Kidney capillary endothelial cell (primary cell): Measurements from ENCODE around the gene TRMO.
A peak's percentile ranks its signal among the peaks of the same experiment; 100 is the strongest.

ENCODE experiments used
- DNase-seq: peaks from one replicate; pipeline ENCODE4 v3.0.0-alpha.2; 2018; ENCODE audit warnings: low spot score

The TRMO gene

DNA sequence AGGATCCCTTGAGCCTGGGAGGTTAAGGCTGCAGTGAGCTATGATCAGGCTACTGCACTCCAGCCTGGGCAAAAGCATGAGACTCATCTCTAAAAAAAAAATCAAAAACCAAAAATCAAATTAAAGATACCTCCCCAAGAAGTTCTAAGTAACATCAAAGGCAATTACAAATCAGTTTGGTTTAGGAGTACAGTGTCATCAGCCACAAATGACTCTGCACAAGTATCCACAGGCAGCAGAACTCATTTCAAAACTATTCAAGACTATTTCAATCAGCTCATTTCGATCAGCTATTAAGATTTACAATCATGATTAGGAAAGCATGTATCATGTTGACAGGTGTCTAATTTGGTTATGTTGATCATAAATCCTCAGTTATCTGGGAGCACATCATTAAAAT lies 19.1 kb downstream of the TRMO start:
- no peak for DNase-seq

GRCh38 chr9:97900738-97901565 lies 21.3 kb downstream of the TRMO start:
- DNase-seq: peak; percentile 30

- no peak for DNase-seq
These were observed 22.1 kb downstream of the TRMO start for GRCh38 chr9:97900103-97900737.

DNA sequence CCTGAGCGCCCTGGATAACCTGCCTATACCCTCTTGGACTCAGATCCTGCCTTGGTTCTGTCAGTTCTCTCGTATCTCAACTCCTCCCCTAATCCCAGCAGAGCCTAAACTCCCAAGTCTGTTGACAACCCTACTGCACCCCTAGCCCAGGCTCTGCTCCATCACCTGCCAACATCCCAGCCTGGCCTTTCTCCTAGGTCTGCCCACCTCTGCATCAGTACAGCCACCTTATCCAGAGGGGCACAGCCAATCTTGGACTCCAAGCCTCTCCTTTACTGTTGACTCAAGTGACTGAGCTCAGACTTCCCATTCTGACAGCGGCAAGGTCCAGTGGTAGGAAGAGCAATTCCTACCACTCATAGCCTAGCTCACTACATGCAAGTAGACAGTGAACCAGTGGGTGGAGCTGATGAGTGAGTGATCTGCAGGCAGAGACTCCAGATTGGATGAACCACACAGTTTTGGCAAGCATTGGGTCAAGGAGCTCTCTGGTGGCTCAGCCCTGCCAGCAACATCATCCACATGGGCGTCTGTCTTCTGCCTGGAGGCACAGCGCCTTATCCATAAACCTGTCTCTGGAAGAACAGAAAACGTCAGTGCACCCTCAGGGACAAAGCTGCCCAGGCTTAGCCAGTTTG lies 26.5 kb downstream of the TRMO start:
- no peak for DNase-seq

DNA sequence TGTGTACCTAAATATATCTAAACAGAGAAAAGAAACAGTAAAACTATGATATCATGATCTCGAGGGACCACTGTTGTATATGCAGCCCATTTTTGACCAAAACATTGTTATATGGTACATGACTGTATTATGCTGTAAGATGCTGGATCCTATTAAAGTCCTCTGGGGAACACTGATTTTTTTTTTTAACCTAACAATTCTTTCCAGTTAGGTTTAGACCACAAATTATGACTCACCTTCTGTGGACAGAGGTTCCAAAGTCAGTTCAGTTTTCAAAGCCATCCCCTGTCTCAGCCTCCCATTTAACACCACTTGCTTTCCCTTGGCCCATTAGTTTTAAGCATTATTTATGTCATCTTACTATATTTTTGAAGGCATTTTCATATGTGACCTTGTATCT lies 27.1 kb downstream of the TRMO start:
- no peak for DNase-seq

- no peak for DNase-seq
These were observed 29.9 kb downstream of the TRMO start for GRCh38 chr9:97892421-97892820.

- no peak for DNase-seq
These were observed 30.6 kb downstream of the TRMO start for GRCh38 chr9:97891736-97892135.

DNA sequence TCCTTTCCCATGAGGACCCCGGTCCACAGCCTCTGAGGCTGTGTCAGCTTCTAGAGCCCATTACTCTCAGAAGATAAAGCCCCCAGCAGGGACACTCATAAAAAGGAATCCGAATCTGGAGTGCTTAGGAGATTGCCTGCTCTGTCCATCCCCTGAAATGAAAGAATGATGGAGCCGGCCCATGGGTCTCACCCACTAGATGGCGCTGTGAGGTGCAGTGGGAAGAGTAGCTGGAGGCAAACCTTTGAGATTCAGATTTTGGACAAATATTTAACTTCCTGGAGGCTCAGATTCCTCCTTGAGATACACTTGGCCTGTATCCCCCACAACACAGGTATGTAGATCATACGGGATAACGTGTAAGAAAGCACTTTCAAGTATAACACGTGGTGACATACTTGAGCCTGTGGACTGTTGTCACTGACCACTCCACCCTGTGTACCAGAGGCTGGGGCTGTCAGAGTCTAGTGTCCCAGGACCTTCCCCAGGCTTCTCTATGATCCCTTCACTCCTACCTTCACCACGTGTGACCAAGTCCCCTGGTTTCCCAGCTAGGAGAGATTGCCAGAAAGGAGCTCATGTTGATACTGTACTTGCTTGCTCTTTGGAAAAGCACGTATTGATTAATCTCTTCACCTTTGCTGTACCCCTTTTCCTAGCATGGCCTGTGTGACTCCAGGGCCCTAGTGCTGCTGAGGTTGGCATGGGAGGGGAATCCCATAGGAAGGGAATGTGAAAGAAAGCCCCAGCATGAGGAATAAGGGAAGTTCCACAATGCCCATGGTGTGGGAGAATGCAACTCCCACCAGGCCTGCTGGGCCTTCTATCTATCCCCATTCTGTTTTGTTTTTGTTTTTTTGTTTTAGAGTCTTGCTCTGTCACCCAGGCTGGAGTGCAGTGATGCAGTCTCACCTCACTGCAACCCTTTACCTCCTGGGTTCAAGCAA lies 32.1 kb downstream of the TRMO start:
- peak; percentile 10 for DNase-seq

GRCh38 chr9:97880336-97880735 lies 42.0 kb downstream of the TRMO start:
- no peak for DNase-seq

DNA sequence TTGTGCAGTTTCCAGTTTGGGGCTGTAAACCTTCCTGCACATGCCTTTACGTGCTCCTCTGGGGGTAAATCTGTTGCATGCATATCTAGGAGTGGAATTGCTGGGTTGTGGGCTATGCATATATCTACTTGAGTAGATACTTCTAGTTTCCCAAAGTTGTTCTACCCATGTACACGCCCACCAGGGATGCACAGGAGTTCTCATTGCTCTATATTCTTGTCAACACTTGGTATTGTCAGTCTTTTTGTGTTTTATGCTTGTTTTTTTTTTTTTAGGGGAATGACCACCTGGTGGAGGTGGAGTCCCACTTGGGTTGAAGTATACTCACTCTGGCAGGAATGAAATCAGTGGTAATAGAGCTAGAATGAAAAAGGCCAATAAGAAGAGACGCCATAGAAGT lies 46.2 kb downstream of the TRMO start:
- no peak for DNase-seq

DNA sequence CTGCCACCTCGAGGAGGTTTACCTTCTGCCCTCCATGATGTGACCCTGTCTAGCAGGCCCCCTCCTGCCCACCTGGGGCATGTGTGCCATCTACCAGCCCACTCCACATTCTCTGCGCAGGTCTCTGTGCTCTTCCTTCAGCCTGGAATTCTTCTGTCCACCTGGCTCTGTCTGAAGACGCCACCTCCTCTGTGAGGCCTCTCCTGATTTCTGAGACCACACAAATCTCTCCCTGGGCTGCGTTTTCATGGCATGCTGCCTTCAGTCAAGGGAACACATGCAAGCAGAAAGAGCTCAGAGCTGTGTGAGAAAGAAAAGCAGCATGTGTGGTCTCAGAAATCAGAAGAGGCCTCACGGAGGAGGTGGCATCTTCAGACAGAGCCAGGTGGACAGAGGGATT lies 47.2 kb downstream of the TRMO start:
- DNase-seq: no peak

- DNase-seq: no peak
These were observed 47.7 kb downstream of the TRMO start for GRCh38 chr9:97874624-97875023.

DNA sequence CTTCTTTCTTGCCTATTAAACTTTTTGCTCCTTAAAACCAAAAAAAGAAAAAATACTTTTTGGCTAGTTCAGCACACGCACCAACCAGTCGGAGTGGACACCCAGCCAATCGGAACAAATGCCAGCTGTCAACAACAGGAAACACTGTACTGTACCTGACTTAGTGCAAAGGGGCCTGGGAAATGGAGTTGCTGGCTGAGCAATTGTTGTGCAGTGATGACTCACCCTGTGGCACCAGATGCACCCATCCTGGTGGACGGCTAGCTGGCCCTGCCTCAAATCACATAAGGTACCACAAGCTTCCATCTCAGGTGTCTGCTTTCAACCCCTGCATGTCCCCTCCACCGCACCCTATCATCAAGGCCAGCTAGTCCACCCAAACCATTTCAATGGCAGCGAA lies 48.4 kb downstream of the TRMO start:
- DNase-seq: no peak

DNA sequence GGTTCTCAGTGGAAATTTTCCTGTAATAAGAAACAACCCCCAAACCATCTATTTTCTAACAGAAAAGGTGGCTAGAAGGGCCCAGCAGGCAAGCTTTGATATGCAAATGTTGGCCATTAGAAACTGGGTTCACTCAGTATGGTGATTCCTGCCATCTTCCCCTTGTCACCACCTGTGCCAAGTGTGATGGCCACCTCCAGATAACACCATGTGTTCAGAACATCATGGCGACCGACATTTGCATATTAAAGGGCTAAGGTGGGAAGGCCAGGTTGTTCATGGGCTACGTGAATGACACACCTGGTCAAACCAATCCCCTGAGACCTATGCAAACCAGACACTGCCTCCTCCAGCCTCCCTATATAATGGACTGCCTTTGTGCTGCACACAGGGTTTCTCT lies 48.9 kb downstream of the TRMO start:
- no peak for DNase-seq

DNA sequence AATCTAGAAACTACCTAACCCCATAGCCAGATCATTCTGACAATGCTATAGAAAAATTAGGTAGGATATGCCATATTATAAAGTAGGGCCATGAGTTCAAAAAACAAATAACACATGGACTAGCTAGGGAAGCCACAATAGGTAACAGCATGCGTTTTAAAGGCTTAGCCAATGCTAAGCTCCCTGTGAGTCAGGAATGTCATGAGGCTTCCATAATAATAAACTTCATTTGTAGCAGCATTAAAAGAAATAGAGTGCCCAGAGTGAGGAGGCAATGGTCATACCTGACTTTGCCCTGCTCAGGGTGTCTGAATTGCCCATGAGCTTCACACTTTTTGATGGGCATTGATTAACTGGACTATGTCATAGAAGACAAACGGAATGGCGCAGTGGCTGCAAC lies 53.4 kb downstream of the TRMO start:
- no peak for DNase-seq

DNA sequence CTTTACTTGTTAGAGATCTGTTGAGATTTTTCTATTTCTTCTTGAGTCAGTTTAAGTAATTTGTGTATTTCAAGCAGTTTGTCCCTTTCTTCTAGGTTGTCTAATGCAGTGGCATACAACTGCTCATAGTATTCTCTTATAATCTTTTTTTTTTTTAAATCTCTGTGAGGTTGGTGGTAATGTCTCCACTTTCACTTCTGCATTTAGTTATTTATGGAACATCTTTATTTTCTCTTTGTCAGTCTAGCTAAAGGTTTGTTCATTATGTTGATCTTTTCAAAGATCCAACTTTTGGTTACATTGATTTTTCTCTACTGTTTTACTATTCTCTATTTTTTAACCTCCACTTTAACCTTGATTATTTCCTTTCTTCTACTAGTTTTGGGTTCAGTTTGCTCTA lies 55.5 kb downstream of the TRMO start:
- DNase-seq: no peak

GRCh38 chr9:97866300-97866699 lies 56.0 kb downstream of the TRMO start:
- no peak for DNase-seq

DNA sequence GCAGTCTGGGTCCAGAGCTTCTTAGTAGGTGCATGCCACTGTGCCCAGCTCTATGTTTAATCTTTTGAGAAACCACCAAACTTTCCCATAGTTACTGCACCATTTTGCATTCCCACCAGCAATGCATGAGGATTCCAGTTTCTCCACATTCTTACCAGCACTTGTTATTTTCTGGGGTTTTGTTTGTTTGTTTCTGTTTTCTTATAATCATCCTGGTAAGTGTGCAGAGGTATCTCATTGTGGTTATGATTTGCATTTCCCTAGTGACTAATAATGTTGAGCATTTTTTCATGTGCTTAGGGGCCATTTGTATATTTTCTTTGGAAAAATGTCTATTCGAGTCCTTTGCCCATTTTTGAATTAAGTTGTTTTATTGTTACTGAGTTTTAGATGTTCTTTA lies 57.9 kb downstream of the TRMO start:
- no peak for DNase-seq

DNA sequence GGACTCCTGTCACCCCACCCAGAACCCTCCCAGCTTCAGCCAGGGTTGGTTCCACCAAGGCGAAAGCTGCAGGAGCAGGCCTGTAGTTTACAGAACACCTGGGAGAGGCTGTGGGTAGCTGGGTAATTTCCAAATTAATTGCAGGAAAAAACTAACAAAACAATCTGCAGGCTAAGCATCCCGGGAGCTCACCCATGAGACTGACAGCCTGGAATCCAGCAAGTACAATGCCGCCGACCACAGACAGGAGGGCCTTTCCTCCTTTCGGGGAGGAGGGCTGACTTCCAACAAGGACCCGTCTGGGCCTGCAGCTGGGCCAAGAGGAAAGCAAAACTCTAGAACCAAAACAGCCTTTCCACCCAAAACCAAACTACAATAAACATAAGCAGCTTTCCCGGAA lies 59.0 kb downstream of the TRMO start:
- DNase-seq: no peak

DNA sequence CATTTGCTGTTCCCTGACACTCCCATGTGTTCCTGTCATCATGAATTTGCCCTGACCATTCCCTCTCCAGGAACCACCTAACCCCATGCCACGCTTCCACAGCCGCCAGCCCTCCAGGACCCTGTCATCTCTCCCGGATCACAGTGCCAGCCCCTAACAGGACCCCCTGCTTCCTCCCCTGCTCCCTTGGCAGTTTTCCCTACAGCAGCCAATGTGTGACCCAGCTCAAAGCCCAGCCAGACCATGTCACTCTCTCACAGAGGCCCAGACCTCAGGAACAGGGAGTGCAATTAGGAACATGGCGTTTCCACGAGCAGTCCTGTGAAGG lies 61.2 kb downstream of the TRMO start:
- DNase-seq: no peak

- no peak for DNase-seq
These were observed 61.7 kb downstream of the TRMO start for GRCh38 chr9:97860451-97861147.

DNA sequence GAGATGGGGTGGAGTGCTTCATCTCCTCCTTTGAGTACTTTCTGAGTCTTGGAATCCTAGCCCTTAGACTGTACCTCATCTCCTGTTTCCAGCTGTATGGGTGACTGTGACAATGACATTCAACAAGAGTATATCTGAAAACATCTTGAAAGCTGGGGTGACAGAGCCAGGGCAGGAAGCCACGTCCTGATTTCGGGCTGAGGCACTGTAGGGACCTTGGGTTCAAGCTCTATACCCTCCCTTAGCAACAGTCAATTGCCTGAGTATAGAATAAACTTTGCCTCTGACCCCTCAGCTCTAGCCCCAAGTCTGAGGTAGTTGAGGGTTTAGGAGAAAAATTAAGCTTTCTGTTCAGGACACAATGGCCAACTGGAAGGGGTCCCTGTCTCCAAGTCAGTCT lies 63.0 kb downstream of the TRMO start:
- DNase-seq: no peak
